B cell (primary cell): ENCODE data around the gene HOXA5. TPM values are rescaled to one million over a fixed set of nuclear protein-coding genes. Genes with fewer than 3 reads are reported as not detected.
A peak's percentile ranks its signal among the peaks of the same experiment; 100 is the strongest.

Experiments used
- ATAC-seq: fragments of 200-7000 bp; cut with Tn5 transposase; one replicate; pipeline ENCODE4 v1.10.0; 2021; ENCODE audit warnings: low read depth, mild to moderate bottlenecking, moderate number of reproducible peaks, moderate library complexity
- CTCF ChIA-PET: fragments of 350-600 bp; sonication (Branson Sonifier 250); formaldehyde crosslinking; loops from one replicate; lab custom pipeline; 2021; ENCODE audit warnings: antibody characterized with exemption, inconsistent platforms; lab: Charles Lee
- POLR2A ChIA-PET: fragments of 350-600 bp; sonication (Branson Sonifier 250); formaldehyde crosslinking; loops from one replicate; lab custom pipeline; 2021; ENCODE audit warnings: antibody characterized with exemption; lab: Charles Lee
- DNase-seq: peaks from one replicate; pipeline ENCODE4 v3.0.0; 2013
- H2AFZ ChIP-seq: 2 replicates; pipeline ENCODE4 v1.6.1; 2012; ENCODE audit warnings: mild to moderate bottlenecking, low read depth, low read length; ENCODE audit not compliant: insufficient read depth, poor library complexity, severe bottlenecking
- H3K27ac ChIP-seq, 2 donors: 1 replicate in 1 of 2; 2 replicates in 1 of 2; pipeline ENCODE4 v1.5.1; 2012 to 2013; ENCODE audit warnings: low read length in 2 of 2, mild to moderate bottlenecking in 2 of 2, moderate library complexity in 1 of 2
- H3K27me3 ChIP-seq, 4 experiments: fragments of 200-600 bp in 1 of 4; sonication (generic) in 1 of 4; replicated peaks in 1 of 4; 1 replicate in 2 of 4; 2 replicates in 2 of 4; pipeline versions ENCODE4 v1.6.1 to v1.7.0; 2013 to 2016; ENCODE audit warnings: low read length in 3 of 4, mild to moderate bottlenecking in 2 of 4, mixed read lengths in 1 of 4, moderate library complexity in 1 of 4; ENCODE audit not compliant: insufficient read depth in 4 of 4, control insufficient read depth in 3 of 4; ENCODE audit errors: control extremely low read depth in 1 of 4
- H3K36me3 ChIP-seq, 2 experiments: replicated peaks in 1 of 2; 1 replicate in 1 of 2; 2 replicates in 1 of 2; pipeline versions ENCODE4 v1.6.1 to v1.7.1; 2013; ENCODE audit warnings: low read length in 1 of 2; ENCODE audit not compliant: insufficient read depth in 2 of 2, control insufficient read depth in 1 of 2; ENCODE audit errors: control extremely low read depth in 1 of 2, extremely low read depth in 1 of 2
- H3K4me1 ChIP-seq, 2 donors: fragments of 200-600 bp in 1 of 2; sonication (generic) in 1 of 2; 1 replicate in 1 of 2; 2 replicates in 1 of 2; pipeline versions ENCODE4 v1.5.1 to v1.6.1; 2013 to 2017; ENCODE audit warnings: low read length in 2 of 2; ENCODE audit not compliant: control insufficient read depth in 2 of 2, insufficient read depth in 2 of 2
- H3K4me2 ChIP-seq: replicated peaks from 2 replicates; pipeline ENCODE3; 2012; ENCODE audit warnings: mild to moderate bottlenecking, low read depth, low read length; ENCODE audit not compliant: poor library complexity, severe bottlenecking
- H3K4me3 ChIP-seq, 5 experiments: fragments of 200-600 bp in 1 of 5; sonication (generic) in 1 of 5; 1 replicate in 3 of 5; 2 replicates in 2 of 5; pipeline versions ENCODE4 v1.5.1 to v1.7.0; 2011 to 2016; ENCODE audit warnings: low read length in 4 of 5, mild to moderate bottlenecking in 4 of 5, low read depth in 2 of 5, control low read depth in 1 of 5, moderate library complexity in 1 of 5; ENCODE audit not compliant: insufficient read depth in 1 of 5; ENCODE audit errors: control extremely low read depth in 1 of 5, extremely low read depth in 1 of 5
- H3K79me2 ChIP-seq: fragments of 200-600 bp; sonication (generic); one replicate; pipeline ENCODE4 v1.6.0; 2016; ENCODE audit warnings: low read length; ENCODE audit not compliant: control insufficient read depth, insufficient read depth
- H3K9ac ChIP-seq: fragments of 200-600 bp; sonication (generic); 2 replicates; pipeline ENCODE4 v1.6.1; 2017; ENCODE audit warnings: mild to moderate bottlenecking, low read length, moderate library complexity
- H3K9me3 ChIP-seq, 3 donors: one replicate each; pipeline versions ENCODE4 v1.6.1 to v1.7.1; 2013; ENCODE audit warnings: low read length in 2 of 3; ENCODE audit not compliant: control insufficient read depth in 2 of 3, insufficient read depth in 1 of 3; ENCODE audit errors: control extremely low read depth in 1 of 3
- H4K20me1 ChIP-seq: 2 replicates; pipeline ENCODE4 v1.6.0; 2012; ENCODE audit warnings: mild to moderate bottlenecking, low read length; ENCODE audit not compliant: insufficient read depth, control insufficient read depth, poor library complexity, severe bottlenecking
- H3K27ac Mint-ChIP-seq: one replicate; pipeline ENCODE4 v1.8.0; 2021; ENCODE audit warnings: mixed read lengths
- H3K27me3 Mint-ChIP-seq: one replicate; pipeline ENCODE4 v1.8.0; 2021; ENCODE audit warnings: mixed read lengths
- H3K4me1 Mint-ChIP-seq: one replicate; pipeline ENCODE4 v1.8.0; 2021; ENCODE audit warnings: mixed read lengths
- H3K4me3 Mint-ChIP-seq: one replicate; pipeline ENCODE4 v1.8.0; 2021; ENCODE audit warnings: mixed read lengths
- H3K9me3 Mint-ChIP-seq: one replicate; pipeline ENCODE4 v1.8.0; 2022; ENCODE audit warnings: mixed read lengths; ENCODE audit not compliant: insufficient read depth
- EZH2 ChIP-seq: IDR thresholded peaks from 2 replicates; pipeline ENCODE4 v1.6.1; 2012; ENCODE audit warnings: borderline replicate concordance, low read depth, mild to moderate bottlenecking, moderate library complexity, low read length; ENCODE audit not compliant: insufficient read depth, poor library complexity, severe bottlenecking
- WGBS: methylation state at CpG from one replicate; pipeline ENCODE4 v1.1.5; 2013; ENCODE audit warnings: missing lambda C conversion rate; ENCODE audit not compliant: insufficient coverage; 5-methylcytosine and 5-hydroxymethylcytosine counted together
- intact Hi-C: fragments of 100-400 bp; cut with micrococcal nuclease; formaldehyde crosslinking; loops from one replicate; pipeline ENCODE4 v1.10.0; 2022
- polyA plus RNA-seq: library from polyadenylated mRNA; depleted of rRNA; stranded (reverse); fragments of >200 nt; gene quantifications from 2 replicates; pipeline ENCODE4 v1.2.3, GENCODE V29; 2012
- total RNA-seq, 2 donors: library from RNA; stranded (reverse); fragments of 120-200 nt in 1 of 2; gene quantifications; 1 replicate in 1 of 2; 2 replicates in 1 of 2; pipeline versions ENCODE4 v1.2.3 to v1.2.4, GENCODE V29; 2013 to 2022
- TF ChIP-seq, protein P1 (sequence below): fragments of 200-600 bp; IDR thresholded peaks from one replicate; pipeline ENCODE4 v1.8.0; 2022; ENCODE audit warnings: antibody characterized with exemption, mild to moderate bottlenecking

Gene HOXA5
- total and polyA plus RNA-seq, 2 donors (not counting 1 experiment from before 2014, with no cell fraction given) = not detected

- ChIA-PET POLR2A (interaction anchor here (1.1 kb wide), 1 partner anchor 11 kb away, joined by 5 read pairs; the partner anchor contains the start of gene HOXA9), CTCF (no interaction called here)
- peaks cover 10% of the 10 kb centered on the region for H4K20me1 ChIP-seq
- H3K4me3 ChIP-seq = no peak overlapping the region
- ATAC-seq = no peak
- H3K36me3 ChIP-seq = no peaks in the 10 kb centered on the region
- Mint-ChIP-seq H3K9me3 (no peaks in the 10 kb centered on the region), H3K4me3 (no peak overlapping the region), H3K27me3 (peaks cover 75% of the 10 kb centered on the region), H3K4me1 (peaks cover 41% of the 10 kb centered on the region), H3K27ac (peak overlapping the region; percentile 86)
- WGBS = 82% methylated on average over 10 of the region's 10 CpGs
- intact Hi-C loops = loop anchor here (5.0 kb wide), 1 partner anchor 33 kb away; the partner anchor contains the start of gene HOXA11
- no peak overlapping the region for H3K4me2 ChIP-seq
- H2AFZ ChIP-seq = no peak overlapping the region
- H3K27me3 ChIP-seq = peaks cover 1 to 98% (median 86%) of the 10 kb centered on the region in 4 experiments
- peaks cover 0 to 90% (median 18%) of the 10 kb centered on the region in 3 donors for H3K9me3 ChIP-seq
- no peak overlapping the region for H3K27ac ChIP-seq
- no peaks in the 10 kb centered on the region for H3K79me2 ChIP-seq
- peak; percentile 14 for DNase-seq
- peaks cover 62 to 74% of the 10 kb centered on the region in 2 donors for H3K4me1 ChIP-seq
- no peak overlapping the region for H3K9ac ChIP-seq
- no peak for TF ChIP-seq EZH2
- TF ChIP-seq, protein P1, sequence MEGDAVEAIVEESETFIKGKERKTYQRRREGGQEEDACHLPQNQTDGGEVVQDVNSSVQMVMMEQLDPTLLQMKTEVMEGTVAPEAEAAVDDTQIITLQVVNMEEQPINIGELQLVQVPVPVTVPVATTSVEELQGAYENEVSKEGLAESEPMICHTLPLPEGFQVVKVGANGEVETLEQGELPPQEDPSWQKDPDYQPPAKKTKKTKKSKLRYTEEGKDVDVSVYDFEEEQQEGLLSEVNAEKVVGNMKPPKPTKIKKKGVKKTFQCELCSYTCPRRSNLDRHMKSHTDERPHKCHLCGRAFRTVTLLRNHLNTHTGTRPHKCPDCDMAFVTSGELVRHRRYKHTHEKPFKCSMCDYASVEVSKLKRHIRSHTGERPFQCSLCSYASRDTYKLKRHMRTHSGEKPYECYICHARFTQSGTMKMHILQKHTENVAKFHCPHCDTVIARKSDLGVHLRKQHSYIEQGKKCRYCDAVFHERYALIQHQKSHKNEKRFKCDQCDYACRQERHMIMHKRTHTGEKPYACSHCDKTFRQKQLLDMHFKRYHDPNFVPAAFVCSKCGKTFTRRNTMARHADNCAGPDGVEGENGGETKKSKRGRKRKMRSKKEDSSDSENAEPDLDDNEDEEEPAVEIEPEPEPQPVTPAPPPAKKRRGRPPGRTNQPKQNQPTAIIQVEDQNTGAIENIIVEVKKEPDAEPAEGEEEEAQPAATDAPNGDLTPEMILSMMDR = no peak
These were observed 10.9 kb upstream of the HOXA5 start for GRCh38 chr7:27154369-27154768.

DNA sequence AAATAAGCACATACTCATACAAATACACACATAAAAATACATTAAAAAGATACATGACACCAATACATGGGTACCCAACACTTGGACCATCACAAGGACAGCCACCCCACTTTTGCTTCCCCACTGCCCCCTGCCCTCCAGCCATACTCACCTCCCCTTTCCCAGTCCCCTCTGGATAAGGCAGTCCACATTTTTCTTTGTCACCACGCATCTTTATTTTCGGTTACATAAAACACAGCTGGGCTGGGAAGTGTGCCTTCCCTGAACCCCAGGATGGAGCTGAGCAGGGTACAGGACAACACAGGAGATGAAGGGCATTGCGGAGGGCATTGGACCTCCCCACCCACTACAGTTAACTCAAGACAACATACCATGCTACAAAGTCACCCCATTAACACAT is 10.0 kb upstream of the HOXA5 start:
- peaks cover 41% of the 10 kb centered on the region for H3K4me1 Mint-ChIP-seq

More for the DNA sequence above, 10.0 kb upstream of the HOXA5 start:
- H4K20me1 ChIP-seq = peaks cover 10% of the 10 kb centered on the region
- no peak for ATAC-seq
- no peak overlapping the region for H3K4me2 ChIP-seq
- ChIA-PET CTCF (interaction anchor here (0.7 kb wide), 1 partner anchor 471 kb away, joined by 3 read pairs; no protein-coding TSS in a partner anchor), POLR2A (no interaction called here)
- H3K79me2 ChIP-seq = no peaks in the 10 kb centered on the region
- H3K9ac ChIP-seq = no peak overlapping the region
- H3K4me1 ChIP-seq = peaks cover 64 to 73% of the 10 kb centered on the region in 2 donors
- H3K27me3 ChIP-seq = peaks cover 1 to 98% (median 86%) of the 10 kb centered on the region in 4 experiments
- Mint-ChIP-seq H3K4me3 (no peak overlapping the region), H3K27me3 (peaks cover 71% of the 10 kb centered on the region), H3K9me3 (no peaks in the 10 kb centered on the region), H3K27ac (no peak overlapping the region)
- intact Hi-C loops = loop anchor here (5.0 kb wide), 1 partner anchor 34 kb away; the partner anchor contains the start of gene HOXA11
- no peak for DNase-seq
- WGBS = 100% methylated on average over 2 of the region's 3 CpGs
- no peak for TF ChIP-seq EZH2
- TF ChIP-seq, protein P1 = no peak
- no peak overlapping the region for H3K27ac ChIP-seq
- no peak overlapping the region for H3K4me3 ChIP-seq
- no peak overlapping the region for H2AFZ ChIP-seq
- no peaks in the 10 kb centered on the region for H3K36me3 ChIP-seq
- peaks cover 0 to 89% (median 18%) of the 10 kb centered on the region in 3 donors for H3K9me3 ChIP-seq
